ENCODE results near the gene FBN3.

DNA sequence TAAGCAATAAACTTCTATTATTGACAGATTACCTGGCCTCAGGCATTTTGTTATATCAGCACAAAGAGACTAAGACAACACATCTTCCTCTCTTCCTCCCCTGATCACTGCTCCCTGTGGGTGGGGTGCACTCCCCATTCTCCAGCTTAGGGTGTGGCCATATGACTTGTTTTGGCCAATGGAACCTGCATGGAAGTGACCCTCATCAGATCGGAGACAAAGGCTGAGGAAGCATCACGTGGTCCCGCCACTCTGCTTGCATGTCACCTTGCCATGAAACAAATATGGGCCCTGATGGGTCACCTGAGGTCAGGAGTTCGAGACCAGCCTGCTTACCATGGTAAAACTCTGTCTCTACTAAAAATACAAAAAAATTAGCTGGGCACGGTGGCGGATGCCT is 110.6 kb downstream of the FBN3 start:
- TF ChIP-seq EZH2 (IDR thresholded peaks at IDR 0.05; ENCODE audit: low read length) (no peak), CTCF (optimal IDR thresholded peaks at IDR 0.05 in 1 of 3, IDR thresholded peaks at IDR 0.05 in 1 of 3, conservative IDR thresholded peaks at IDR 0.05 in 1 of 3; ENCODE audit: extremely low read depth in 1 of 3, insufficient read depth in 2 of 3, low read length in 3 of 3) (no peak)

Data from keratinocyte (primary cell).